IPS-NIHi11 (cell line): ENCODE results near the gene BLNK.
A peak's percentile ranks its signal among the peaks of the same experiment; 100 is the strongest.
"Not testable (repeated sequence)": the region's sequence is repeated elsewhere in the genome, so short reads cannot be mapped to it uniquely, and the experiment has no call there.

ENCODE experiments used
- DNase-seq: peaks from one replicate; pipeline ENCODE4 v3.0.0; 2012; ENCODE audit warnings: mixed read lengths, low spot score

BLNK gene

GRCh38 chr10:96271016-96271815, at the start of gene BLNK:
TSS of gene BLNK (minus strand) at chr10:96271569. CDS start at chr10:96271398, 171 bp downstream.
- DNase-seq: peak; percentile 68

DNA sequence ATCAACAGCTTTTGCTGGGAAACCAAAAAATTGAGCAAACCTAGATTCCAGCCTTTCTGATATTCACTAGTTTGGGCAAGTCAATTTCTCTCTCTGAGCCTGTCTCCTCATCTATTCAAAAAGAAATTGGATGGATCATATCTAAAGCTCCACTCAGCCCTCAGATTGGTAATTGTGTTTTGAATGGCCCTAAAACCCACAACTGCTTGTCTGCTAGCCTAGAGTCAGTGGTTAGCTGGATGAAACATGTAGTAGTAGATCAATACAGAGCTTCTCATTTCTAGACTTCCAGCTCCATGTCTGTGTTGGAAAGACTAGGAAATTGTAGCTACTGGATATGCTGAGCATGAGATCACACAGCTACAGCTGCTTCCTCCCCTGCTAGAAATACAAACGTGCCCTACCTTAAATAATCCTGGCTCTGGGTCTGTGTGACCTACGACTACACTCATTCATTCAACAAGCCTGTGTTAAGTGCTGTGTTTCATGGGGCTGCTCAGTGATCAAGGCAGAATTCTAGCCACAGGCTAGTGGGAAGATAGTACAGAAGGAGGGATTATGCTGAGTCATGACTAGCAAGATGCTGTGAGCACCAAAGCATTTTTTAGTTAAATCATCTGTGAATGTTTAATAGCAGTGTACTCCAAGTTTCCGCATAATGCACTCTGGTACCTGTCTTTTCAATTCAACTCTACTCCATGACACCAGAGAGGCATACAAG, 48.5 kb upstream of the BLNK start:
- DNase-seq: no peak

- DNase-seq: no peak
Observed at GRCh38 chr10:96317067-96317833, 45.9 kb upstream of the BLNK start.

GRCh38 chr10:96313344-96313743, 42.0 kb upstream of the BLNK start:
- no peak for DNase-seq

- DNase-seq: no peak
Observed at GRCh38 chr10:96311180-96311715, 39.9 kb upstream of the BLNK start.

DNA sequence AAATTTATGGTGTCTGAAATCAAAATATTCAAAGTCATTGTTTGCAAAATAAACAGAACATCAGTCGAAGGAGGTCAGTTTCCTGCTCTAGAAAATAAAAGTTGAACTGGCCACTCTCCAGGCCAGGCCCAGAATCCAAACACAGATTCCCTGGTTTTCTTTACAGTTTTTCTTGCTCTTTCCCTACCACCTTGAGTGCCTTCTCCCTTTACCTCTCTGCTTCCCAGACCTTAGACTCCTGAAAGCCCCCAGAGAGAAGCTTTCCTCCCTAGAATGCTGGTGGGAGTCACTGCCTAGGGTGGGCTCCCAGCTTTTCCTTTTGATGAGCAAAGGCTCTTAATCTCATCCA, 38.9 kb upstream of the BLNK start:
- DNase-seq: no peak

- DNase-seq: peak; percentile 77
Observed at GRCh38 chr10:96309628-96310320, 38.4 kb upstream of the BLNK start.

DNA sequence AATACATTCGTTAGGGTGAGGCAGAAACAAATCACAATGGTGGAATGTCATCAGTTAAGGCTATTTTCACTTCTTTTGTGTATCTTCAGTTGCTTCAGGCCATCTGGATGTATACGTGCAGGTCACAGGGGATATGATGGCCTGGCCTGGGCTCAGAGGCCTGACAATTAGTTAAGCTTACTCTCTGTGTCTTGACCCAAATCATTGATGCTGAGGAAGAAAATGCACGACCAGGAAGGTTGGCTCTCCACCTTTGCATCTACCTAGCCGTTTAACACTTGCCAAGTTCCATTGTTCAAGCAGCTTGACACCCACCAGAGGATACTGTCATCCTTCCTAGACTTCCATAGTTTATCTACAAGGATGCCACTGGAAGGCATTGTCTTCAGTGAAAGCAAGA, 37.5 kb upstream of the BLNK start:
- DNase-seq: not testable (repeated sequence)

- peak; percentile 43 for DNase-seq
Observed at GRCh38 chr10:96306516-96306915, 35.1 kb upstream of the BLNK start.

GRCh38 chr10:96305019-96305418, 33.6 kb upstream of the BLNK start:
- DNase-seq: no peak

DNA sequence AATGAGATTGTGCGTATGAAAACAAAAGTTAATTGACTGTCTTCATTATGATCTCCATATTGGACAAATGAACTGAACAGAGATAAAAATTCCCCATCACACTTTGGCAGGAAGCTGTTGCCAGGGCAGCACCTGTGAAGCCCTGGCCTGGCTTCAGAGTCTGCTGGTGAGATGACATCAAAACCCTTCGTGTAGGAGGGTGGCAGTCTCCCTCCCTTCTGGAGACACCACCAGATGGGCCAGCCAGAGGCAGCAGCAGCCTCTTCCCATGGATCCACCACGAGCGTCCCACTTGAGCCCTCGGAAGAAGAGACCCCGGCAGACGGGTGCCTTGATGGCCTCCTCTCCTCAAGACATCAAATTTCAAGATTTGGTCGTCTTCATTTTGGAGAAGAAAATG, 32.9 kb upstream of the BLNK start, which contains the start of gene DNTT:
Gene DNTT, plus strand, starts transcription at position 205 of the 400 bp plus-strand sequence. Its CDS starts 64 bp downstream, at position 269.
- DNase-seq: no peak

DNA sequence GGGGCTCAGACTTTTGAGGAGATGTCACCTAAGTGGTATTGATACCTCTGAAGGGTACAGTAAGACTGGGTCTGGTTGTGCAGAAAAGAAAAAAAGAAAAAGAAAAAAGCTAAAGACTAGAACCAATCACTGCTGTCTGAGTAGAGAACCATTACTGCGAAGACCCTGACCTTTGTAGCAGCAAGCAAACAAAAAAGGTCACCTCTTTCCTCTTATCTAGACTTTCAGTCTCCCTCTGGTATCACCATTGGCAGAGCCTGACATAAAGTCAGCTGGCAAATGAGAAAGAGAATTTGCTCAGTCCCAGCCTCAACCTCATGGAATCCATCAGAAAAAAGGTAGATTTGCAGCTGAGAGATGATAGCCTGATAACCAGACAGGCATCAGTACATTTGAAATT, 30.2 kb upstream of the BLNK start:
- DNase-seq: no peak

DNA sequence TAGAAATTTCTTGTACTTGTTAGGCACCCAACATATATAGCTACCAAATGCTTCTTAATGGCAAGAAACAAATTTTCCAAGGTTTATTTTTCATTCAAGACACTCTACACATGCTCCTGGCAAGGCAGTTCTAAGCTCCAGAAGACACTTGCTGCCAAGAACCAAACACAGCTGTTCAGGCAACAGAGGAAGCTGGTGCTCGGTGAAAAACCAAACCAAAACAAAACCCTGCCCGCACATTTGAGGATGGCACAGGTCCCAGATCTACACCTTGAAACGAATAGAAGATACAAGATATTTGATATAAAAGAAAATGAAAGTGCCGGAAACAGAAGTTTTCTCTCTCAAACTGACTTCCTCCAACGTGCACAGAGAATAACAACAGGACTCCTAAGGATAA, 28.0 kb upstream of the BLNK start:
- DNase-seq: no peak

DNA sequence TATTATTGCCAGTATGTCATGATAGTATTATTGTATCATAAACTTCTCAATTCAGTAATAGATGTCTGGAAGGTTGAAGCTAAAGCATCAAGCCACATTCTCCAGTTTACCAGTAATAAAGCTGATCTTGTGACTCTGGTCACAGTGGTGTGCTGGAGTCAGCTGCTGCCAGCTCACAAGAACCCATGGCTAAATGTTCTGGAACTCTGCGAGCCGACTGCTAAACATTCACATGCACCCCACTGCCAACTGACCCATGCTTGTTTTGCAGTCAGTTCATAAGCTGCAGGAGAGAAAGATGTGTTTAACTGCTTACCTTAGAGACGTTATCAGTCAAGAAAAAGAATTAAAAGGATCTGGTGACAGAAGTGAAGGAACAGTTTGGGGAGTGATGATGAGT, 27.0 kb upstream of the BLNK start:
- no peak for DNase-seq

DNA sequence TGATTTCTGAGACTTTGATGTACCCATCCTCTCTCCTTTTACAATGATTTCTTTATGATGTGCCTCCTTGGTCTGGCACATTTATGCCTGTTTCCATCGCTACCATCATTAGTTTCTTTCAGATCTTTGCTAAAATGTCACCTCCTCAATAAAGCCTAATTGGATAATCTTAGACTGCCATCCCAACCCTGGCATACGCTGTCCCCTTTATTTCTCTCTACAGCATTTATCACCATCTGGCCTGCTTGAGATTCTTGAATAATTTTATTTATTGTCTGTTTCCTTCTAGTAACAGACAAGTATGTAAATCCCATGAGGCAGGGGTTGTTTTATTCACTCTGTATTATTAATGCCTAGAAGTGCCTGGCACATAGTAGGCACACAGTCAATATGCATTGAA, 26.1 kb upstream of the BLNK start:
- no peak for DNase-seq

GRCh38 chr10:96295475-96295874, 24.1 kb upstream of the BLNK start:
- DNase-seq: no peak

DNA sequence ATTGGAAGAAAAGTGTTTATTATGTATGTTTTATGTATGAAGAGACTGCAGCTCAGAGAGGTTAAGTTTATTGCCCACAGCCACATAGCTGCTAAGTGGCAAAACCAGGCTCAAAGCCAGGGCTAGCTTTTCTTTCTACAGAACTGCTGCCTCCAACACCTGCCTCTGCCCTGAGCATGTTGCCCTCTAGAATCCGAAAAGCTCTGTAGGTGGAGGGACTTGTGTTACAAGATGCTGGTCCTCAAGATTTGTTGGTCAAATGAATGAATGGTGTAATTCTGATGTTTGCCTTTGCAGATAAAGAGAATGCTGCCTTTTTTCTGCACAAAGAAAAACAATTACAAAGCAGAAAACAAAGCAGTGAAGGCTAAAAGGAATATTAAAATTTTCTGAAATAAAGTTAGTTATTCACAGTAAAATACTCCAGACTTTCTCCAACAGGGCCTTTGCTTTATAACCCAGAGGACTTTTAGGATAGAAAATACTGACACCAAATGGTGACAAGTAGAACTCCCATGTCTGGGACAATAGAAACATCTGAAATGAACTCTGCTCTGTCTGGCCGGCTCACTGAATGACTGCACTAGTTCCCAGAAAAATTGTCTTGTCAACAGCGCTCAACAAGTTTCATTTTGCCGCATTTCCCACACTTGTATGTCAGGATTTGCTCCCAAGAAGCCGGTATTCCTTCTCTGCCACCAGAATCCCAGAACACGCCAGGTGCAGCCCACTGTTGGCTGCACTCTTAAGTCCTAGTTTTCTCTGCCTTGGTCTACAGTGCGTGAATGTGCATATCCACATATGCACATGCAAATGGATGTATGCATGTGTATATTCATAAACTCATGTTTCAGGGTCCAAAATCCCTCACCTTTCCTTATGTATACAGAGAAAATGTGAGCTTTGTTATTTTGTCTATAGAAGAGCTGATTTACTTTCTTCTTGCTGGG, 21.9 kb upstream of the BLNK start:
- DNase-seq: peak; percentile 61

GRCh38 chr10:96290368-96291133, 19.2 kb upstream of the BLNK start:
- DNase-seq: no peak

DNA sequence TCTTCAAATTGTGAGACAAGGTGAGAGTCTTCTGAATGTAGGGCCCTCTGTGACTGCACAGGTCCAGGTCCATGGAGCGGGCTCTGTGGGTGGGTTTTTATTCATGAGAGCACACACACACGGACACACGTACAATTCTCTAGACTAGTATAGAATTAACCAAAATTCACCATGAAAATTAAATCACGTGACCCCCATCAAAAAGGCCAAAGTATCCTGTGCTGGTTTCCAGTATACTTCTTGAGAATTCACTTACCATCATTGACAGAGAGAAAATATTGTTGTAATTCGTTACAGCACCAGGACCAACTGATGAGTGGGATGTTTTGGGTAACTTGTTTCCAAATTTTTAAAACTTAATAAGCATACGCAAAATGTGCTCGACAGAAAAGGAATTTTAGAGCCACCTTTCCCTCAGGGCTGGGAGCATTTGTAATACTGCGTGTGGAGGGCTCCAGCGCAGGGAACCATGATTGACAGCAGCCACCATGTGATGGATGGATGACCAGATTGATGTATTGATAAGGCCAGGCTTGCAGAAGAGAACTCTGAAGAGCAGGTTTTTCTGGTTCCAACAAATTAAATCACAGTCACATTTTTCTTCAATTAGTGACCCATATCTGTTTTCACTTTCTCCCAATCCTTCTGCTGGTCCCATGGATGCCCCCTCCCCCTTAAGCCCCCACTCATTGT, 18.0 kb upstream of the BLNK start:
- DNase-seq: no peak
